HG03039 (cell line): ENCODE data around the gene MROH2A.

Source experiments
- ATAC-seq: cut with Tn5 transposase; IDR thresholded peaks from one replicate; pipeline ENCODE4 v1.9.1; 2021; ENCODE audit warnings: mild to moderate bottlenecking, moderate library complexity; ENCODE audit not compliant: unreplicated experiment

Gene MROH2A

DNA sequence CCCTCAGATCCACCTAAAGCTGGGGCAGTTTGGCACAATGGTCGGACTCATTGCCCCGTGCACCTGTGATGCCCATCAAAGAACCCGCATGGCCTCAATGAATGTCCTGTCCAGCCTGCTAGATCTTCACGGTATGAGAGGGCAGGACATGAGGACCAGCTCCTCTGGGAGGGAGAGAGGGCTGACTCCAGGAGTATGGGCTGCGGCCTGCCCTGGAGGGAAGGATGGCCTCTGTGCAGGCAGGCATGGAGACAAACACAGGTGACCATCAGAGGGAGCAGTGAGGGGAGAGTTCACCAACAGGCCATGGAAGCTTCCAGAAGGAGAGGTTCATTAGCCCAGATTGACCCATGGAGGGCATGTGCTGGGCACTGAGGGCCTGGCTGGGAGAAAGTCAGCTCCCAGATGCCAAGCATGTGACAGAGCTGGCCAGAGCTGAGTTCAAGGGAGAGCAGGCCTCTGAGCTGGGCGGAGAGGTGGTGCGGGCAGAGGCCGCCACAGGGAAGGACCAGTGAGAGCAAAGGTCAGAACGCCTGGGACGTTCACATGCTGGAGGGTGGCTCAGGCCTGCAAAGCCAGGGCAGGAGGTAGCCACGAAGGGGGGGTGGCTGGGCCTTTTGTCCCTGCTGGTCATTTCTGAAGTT lies 40.0 kb downstream of the MROH2A start:
- ATAC-seq = no peak

DNA sequence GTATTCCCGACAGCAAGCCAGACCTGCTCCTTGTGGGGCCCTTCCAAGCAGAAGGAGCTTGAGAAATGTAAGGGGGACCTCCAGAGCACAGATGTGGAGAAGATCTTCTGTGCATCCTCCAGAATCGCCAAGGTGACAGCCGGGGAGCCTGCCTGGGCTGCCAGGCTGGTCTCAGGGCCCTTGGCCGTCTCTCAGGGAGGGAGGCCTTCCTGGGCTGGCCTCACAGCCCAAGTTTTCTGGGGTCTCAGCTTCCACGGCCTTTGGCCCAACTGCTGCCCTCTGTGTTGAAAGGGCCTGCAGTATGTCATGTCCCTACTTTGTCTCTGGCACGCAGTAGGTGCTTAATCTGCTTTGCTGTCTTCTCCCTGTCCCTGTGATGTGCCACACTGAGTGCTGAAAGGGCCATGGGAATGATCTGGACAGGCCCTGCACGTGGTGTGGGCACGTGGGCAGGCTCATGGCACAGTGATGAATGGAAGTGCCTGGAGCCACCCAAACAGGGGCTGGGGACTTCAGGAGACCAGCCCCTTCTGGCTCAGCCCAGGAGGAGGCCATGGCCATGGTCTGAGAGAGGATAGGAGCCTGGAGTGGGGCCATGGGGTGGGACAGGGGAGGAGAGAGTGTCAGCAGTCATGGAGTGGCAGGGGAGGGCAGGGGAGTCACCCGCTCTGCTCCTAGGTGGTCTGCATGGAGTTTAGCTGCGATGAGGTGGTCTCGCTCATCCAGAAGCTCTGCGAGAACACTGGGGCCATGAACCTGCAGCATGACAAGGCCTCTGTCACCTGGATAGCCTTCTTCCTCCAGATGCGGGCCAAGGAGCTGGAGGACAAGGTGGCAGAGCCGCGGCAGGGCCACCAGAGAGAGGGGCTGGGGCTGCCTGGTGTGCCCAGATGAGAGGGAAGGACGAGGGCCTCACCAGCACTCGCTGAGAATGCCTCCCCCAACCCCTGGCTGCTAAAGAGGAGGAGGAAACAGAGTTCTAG lies 40.8 kb downstream of the MROH2A start:
- no peak for ATAC-seq

DNA sequence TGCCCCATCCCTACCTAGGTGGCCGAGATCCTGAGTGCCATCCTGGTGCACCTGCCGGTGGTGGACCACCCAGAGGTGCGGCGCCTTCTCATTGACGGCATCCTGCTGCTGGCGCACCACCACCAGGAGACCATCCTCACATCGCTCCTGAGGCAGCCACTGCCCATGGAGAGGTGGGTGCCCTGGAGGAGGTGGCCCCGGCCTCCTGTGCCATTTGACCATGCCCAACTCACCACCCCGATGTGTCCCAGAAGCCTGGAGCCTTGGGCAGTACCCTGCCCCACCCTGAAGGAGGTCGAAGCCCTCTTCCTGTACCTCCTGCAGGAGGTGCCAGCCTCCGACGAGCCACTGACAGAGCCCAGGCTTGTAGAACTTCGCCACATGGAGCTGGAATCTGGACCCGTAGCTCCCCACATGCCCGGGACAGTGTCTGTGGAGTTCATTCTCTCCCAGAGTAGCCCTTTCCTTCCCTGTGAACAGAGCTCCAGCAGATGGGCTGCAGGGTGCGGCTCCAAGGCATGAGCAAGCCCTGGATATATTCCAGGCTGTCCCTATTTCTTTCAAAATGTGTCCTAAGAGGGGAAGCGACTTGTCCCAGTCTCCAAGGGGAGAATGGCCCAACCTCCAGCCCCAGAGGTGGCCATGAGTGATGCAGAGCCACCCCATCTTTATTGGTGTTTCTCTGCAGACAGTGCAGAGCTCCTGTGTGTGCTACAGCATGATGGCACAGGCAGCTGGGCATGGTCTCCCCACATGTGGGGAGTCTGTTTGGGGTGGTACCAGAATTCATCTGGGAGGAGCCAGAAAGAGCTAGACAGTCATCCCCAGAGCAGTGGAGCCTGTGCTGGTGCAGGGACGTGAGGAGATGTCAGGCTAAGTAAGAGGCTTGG lies 42.0 kb downstream of the MROH2A start:
- ATAC-seq = no peak

- no peak for ATAC-seq
Measured at GRCh38 chr2:233820774-233821105, 42.6 kb downstream of the MROH2A start.

DNA sequence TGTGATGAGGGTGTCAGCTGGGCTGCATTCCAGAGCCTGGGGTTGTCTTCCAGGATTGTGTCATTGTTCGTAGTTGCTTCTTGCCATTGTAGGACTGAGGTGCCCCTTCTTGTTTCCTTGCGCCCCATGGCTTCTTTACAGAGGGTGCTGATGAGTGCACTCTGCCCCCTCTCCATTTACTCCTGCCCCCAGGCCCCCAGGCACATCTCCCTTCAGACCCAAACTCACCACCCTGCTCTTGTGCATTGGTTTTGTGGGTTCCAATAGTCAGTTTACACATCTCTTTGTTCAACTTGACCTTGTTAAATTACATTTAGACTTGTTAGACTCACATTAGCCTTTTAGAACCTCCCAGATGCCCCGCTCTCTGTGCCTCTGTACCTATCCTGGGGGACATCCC lies 43.1 kb downstream of the MROH2A start:
- no peak for ATAC-seq

GRCh38 chr2:233821709-233822100 lies 43.6 kb downstream of the MROH2A start:
- ATAC-seq = no peak

GRCh38 chr2:233822101-233822771 lies 44.1 kb downstream of the MROH2A start:
- no peak for ATAC-seq

GRCh38 chr2:233822781-233823730 lies 44.9 kb downstream of the MROH2A start:
- no peak for ATAC-seq

- no peak for ATAC-seq
Measured at GRCh38 chr2:233823731-233824121, 45.6 kb downstream of the MROH2A start.

GRCh38 chr2:233824373-233824772 lies 46.2 kb downstream of the MROH2A start:
- no peak for ATAC-seq

GRCh38 chr2:233828546-233829192 lies 50.5 kb downstream of the MROH2A start:
- no peak for ATAC-seq

DNA sequence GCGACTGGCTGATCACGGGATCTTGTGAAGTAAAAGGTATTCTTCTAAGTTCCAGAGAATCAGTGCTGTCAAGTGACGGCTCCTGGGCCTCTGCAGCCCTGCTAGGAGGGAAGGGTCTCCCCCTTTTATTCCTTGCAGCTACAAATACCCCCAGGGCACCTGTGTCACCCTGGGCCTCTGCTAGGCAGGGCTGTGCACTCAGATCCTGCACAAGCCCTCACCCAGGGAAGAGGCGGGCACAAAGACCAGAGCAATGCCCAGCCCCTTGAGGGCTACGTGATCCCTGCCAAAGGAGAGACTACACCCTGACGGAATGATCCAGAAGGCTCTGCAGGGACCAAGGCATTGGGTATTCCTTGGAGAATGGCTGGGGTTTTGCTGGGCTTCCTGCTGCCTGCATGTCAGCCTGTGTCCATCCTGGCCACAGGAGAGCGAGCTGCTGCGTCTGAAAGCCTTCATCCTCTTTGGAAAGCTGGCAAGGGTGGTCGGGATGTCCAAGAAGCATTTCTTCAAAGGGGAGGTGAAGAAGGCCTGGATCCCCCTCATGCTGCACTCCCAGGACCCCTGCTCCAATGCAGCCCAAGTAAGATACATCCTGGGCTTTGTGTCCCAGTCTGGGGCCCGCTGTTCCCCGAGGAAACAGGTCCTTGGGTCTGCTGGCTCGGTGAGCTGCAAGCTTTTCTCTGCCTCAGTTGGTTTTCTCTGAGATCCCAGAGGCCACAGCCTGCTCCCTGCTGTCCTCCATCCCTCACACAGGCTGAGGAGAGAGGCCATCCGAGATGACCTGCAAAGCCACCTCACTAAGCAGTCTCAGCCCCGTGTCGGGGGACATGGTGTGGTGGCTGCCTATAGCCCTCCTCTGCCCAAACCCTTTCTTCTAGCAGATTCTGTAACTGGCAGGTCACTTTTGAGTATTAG lies 51.3 kb downstream of the MROH2A start:
- ATAC-seq = no peak

GRCh38 chr2:233830111-233830802 lies 52.1 kb downstream of the MROH2A start:
- no peak for ATAC-seq

DNA sequence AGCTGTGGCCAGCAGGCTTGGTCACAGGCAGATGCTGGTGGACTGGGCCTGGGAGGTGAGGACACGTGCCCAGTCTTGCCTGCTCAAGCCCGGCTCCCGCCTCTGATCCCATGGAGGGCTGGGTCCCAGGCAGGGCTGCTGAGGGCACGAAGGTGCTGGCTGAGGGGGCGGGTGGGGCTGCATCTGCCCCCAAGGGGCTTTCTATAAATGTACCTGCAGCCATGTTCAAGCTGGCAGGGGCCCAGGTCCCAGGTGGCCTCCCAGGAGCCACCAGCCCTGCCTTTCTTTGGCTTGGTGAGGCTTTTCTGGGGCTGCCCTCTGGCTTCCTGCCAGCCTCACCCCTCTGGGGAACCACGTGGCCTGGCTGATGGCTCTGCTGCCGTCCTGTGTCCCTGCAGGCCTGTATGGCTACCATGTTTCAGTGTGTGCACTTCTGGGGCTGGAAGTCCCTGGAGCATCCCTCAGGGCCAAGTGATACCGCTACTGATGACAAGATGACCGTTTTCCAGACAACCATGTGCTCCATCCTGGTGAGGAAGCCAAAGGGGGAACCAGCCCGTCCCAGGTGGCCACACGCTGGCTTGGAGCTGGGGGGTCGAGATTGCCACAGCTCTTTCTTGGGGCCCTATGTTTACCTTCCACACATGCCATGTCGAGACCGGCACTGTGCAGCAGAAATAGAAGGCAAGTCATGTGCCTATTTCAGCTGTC lies 53.0 kb downstream of the MROH2A start:
- ATAC-seq = no peak

GRCh38 chr2:233831861-233832260 lies 53.7 kb downstream of the MROH2A start:
- no peak for ATAC-seq

GRCh38 chr2:233832414-233832813 lies 54.3 kb downstream of the MROH2A start:
- ATAC-seq = no peak

GRCh38 chr2:233832869-233833311 lies 54.8 kb downstream of the MROH2A start:
- ATAC-seq = no peak
